ENCODE measurements around the gene TBCK.

Gene TBCK

GRCh38 chr4:106109929-106110328, 206.1 kb downstream of the TBCK start:
- H3K9me3 Mint-ChIP-seq: peaks cover 51% of the 10 kb centered on the region

GRCh38 chr4:106105697-106106096, 210.3 kb downstream of the TBCK start:
- H3K27ac Mint-ChIP-seq: no peak overlapping the region
- H3K36me3 Mint-ChIP-seq (ENCODE audit: low read depth): peaks cover 76% of the 10 kb centered on the region
- H3K4me1 Mint-ChIP-seq (ENCODE audit: low read depth): no peaks in the 10 kb centered on the region
- no peak overlapping the region for H3K4me3 Mint-ChIP-seq
- H3K9me3 Mint-ChIP-seq: peaks cover 27% of the 10 kb centered on the region
- no peaks in the 10 kb centered on the region for H3K27me3 Mint-ChIP-seq

More at GRCh38 chr4:106109929-106110328, 206.1 kb downstream of the TBCK start:
- peaks cover 94% of the 10 kb centered on the region for H3K36me3 Mint-ChIP-seq (ENCODE audit: low read depth)
- no peak overlapping the region for H3K27ac Mint-ChIP-seq
- H3K27me3 Mint-ChIP-seq: no peaks in the 10 kb centered on the region
- no peaks in the 10 kb centered on the region for H3K4me1 Mint-ChIP-seq (ENCODE audit: low read depth)
- H3K4me3 Mint-ChIP-seq: no peak overlapping the region

GRCh38 chr4:106104276-106104675, 211.7 kb downstream of the TBCK start:
- no peaks in the 10 kb centered on the region for H3K4me1 Mint-ChIP-seq (ENCODE audit: low read depth)
- peaks cover 16% of the 10 kb centered on the region for H3K9me3 Mint-ChIP-seq
- H3K27ac Mint-ChIP-seq: no peak overlapping the region
- no peak overlapping the region for H3K4me3 Mint-ChIP-seq
- peaks cover 74% of the 10 kb centered on the region for H3K36me3 Mint-ChIP-seq (ENCODE audit: low read depth)
- no peaks in the 10 kb centered on the region for H3K27me3 Mint-ChIP-seq

GRCh38 chr4:106096454-106096853, 219.6 kb downstream of the TBCK start:
- H3K27me3 Mint-ChIP-seq: no peaks in the 10 kb centered on the region
- H3K27ac Mint-ChIP-seq: no peak overlapping the region
- H3K4me3 Mint-ChIP-seq: no peak overlapping the region

DNA sequence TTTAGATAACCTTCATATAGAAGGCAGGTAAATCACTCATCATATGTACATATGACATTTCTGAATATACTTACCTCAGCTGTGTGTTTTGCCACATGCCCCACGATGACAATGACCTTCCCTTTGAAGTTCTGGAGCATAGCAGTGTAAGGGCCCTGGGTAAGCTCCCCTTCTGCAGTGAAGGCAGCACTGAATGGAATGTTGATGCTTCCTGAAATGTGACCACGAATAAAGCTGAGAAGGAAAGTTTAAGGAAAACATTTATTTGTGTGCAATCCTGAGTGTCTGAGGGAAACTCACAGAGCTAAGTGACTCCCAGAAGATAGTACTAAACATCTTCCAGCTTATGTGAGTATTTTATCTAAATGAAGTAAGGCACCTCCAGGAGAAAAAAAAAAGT, 220.6 kb downstream of the TBCK start:
- peaks cover 13% of the 10 kb centered on the region for H3K9me3 Mint-ChIP-seq
- H3K27ac Mint-ChIP-seq: no peak overlapping the region
- H3K36me3 Mint-ChIP-seq (ENCODE audit: low read depth): peaks cover 70% of the 10 kb centered on the region
- H3K4me1 Mint-ChIP-seq (ENCODE audit: low read depth): no peaks in the 10 kb centered on the region
- no peaks in the 10 kb centered on the region for H3K27me3 Mint-ChIP-seq
- H3K4me3 Mint-ChIP-seq: no peak overlapping the region

More at GRCh38 chr4:106096454-106096853, 219.6 kb downstream of the TBCK start:
- no peaks in the 10 kb centered on the region for H3K4me1 Mint-ChIP-seq (ENCODE audit: low read depth)
- H3K36me3 Mint-ChIP-seq (ENCODE audit: low read depth): peaks cover 67% of the 10 kb centered on the region
- H3K9me3 Mint-ChIP-seq: peaks cover 5% of the 10 kb centered on the region

GRCh38 chr4:106092361-106093040, 223.5 kb downstream of the TBCK start:
- H3K4me1 Mint-ChIP-seq (ENCODE audit: low read depth): no peaks in the 10 kb centered on the region
- peaks cover 81% of the 10 kb centered on the region for H3K36me3 Mint-ChIP-seq (ENCODE audit: low read depth)
- H3K4me3 Mint-ChIP-seq: no peak overlapping the region
- H3K9me3 Mint-ChIP-seq: peaks cover 14% of the 10 kb centered on the region
- no peaks in the 10 kb centered on the region for H3K27me3 Mint-ChIP-seq
- no peak overlapping the region for H3K27ac Mint-ChIP-seq

DNA sequence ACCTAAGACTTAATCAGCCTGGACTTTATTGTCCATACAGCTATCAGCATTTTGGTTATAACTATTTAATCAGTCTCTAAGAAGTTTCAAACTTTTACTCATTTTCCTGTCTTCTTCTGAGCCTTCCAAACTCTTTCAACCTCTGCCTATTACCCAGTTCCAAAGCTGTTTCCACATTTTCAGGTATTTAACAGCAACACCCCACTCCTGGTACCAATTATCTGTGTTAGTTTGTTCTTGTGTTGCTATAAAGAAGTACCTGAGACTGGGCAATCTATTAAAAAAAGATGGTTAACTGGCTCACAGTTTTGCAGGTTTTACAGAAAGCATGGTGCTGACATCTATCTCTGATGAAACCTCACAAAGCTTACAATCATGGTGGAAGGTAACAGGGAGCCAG, 225.2 kb downstream of the TBCK start:
- Mint-ChIP-seq H3K4me1 (ENCODE audit: low read depth) (no peaks in the 10 kb centered on the region), H3K9me3 (peaks cover 19% of the 10 kb centered on the region), H3K4me3 (no peak overlapping the region), H3K27me3 (no peaks in the 10 kb centered on the region), H3K36me3 (ENCODE audit: low read depth) (peaks cover 89% of the 10 kb centered on the region), H3K27ac (no peak overlapping the region)

DNA sequence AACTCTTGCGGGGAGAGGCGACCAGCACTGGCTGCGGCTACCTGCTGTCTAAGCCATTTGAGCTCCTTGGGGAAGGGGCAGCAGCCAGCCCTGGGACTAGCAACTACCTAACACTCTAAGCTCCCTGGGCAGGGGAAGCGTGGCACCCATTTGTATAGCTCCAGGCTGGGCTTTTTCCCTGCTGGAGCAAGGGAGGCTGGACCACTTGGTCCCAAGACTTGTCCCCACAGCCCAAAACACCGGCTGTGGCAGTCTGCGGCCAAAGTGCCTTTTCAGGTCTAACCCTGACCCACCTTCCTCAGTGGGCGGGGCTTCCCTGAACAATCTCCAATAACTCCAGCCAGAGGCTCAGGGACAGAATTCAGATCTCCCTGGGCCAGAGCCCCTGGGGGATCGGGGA, 232.9 kb downstream of the TBCK start:
- H3K4me3 Mint-ChIP-seq: no peak overlapping the region
- H3K27ac Mint-ChIP-seq: no peak overlapping the region
- H3K36me3 Mint-ChIP-seq (ENCODE audit: low read depth): peaks cover 94% of the 10 kb centered on the region
- no peaks in the 10 kb centered on the region for H3K4me1 Mint-ChIP-seq (ENCODE audit: low read depth)
- peaks cover 45% of the 10 kb centered on the region for H3K9me3 Mint-ChIP-seq
- no peaks in the 10 kb centered on the region for H3K27me3 Mint-ChIP-seq

- no peaks in the 10 kb centered on the region for H3K27me3 Mint-ChIP-seq
- no peak overlapping the region for H3K4me3 Mint-ChIP-seq
- peaks cover 52% of the 10 kb centered on the region for H3K9me3 Mint-ChIP-seq
- H3K27ac Mint-ChIP-seq: no peak overlapping the region
- no peaks in the 10 kb centered on the region for H3K4me1 Mint-ChIP-seq (ENCODE audit: low read depth)
- H3K36me3 Mint-ChIP-seq (ENCODE audit: low read depth): peaks cover 91% of the 10 kb centered on the region
Observed at GRCh38 chr4:106080376-106080775, 235.6 kb downstream of the TBCK start.

DNA sequence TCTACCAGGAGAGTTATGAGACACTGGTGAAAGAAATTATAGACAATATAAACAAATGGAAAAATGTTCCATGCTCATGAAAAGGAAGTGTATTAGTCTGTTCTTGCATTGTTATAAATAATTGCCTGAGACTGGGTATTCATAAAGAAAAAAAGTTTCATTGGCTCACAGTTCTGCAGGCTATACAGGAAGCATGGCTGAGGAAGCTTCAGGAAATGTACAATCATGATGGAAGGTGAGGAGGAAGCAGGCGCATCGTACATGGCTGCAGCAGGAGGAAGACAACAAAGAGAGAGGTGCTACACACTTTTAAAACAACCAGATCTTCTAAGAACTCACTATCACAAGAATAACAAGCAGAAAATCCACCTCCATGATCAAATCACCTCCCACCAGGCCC, 236.4 kb downstream of the TBCK start:
- no peak overlapping the region for H3K27ac Mint-ChIP-seq
- no peaks in the 10 kb centered on the region for H3K27me3 Mint-ChIP-seq
- peaks cover 90% of the 10 kb centered on the region for H3K36me3 Mint-ChIP-seq (ENCODE audit: low read depth)
- no peak overlapping the region for H3K4me3 Mint-ChIP-seq
- peaks cover 55% of the 10 kb centered on the region for H3K9me3 Mint-ChIP-seq
- no peaks in the 10 kb centered on the region for H3K4me1 Mint-ChIP-seq (ENCODE audit: low read depth)

DNA sequence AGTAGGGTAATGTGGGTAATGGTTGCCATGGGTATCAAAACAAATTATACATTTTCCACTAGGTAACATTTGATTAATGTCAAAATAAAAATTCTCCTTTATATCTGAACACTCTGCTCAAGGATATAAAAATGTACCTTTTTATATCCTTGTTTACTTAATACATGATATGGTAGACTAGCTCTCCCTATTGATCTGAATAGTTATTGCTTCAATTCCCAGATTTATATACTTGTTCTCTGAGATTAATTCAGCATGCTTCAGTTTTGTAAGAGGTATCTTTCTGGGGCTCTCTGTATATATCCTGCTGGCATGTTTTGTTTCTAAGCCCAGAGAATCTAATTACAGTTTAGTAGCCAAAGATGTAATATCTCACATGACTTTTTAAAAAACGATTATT, 251.0 kb downstream of the TBCK start:
- no peak overlapping the region for H3K4me3 Mint-ChIP-seq
- H3K4me1 Mint-ChIP-seq (ENCODE audit: low read depth): no peaks in the 10 kb centered on the region
- no peak overlapping the region for H3K27ac Mint-ChIP-seq
- peaks cover 15% of the 10 kb centered on the region for H3K36me3 Mint-ChIP-seq (ENCODE audit: low read depth)
- no peaks in the 10 kb centered on the region for H3K27me3 Mint-ChIP-seq
- no peaks in the 10 kb centered on the region for H3K9me3 Mint-ChIP-seq

GRCh38 chr4:106063009-106063408, 253.0 kb downstream of the TBCK start:
- H3K4me3 Mint-ChIP-seq: no peak overlapping the region
- H3K27ac Mint-ChIP-seq: no peak overlapping the region
- no peaks in the 10 kb centered on the region for H3K4me1 Mint-ChIP-seq (ENCODE audit: low read depth)
- H3K9me3 Mint-ChIP-seq: no peaks in the 10 kb centered on the region
- H3K36me3 Mint-ChIP-seq (ENCODE audit: low read depth): peaks cover 11% of the 10 kb centered on the region
- H3K27me3 Mint-ChIP-seq: no peaks in the 10 kb centered on the region

- no peak overlapping the region for H3K4me3 Mint-ChIP-seq
- H3K36me3 Mint-ChIP-seq (ENCODE audit: low read depth): peaks cover 11% of the 10 kb centered on the region
- H3K4me1 Mint-ChIP-seq (ENCODE audit: low read depth): no peaks in the 10 kb centered on the region
- no peaks in the 10 kb centered on the region for H3K27me3 Mint-ChIP-seq
- no peaks in the 10 kb centered on the region for H3K9me3 Mint-ChIP-seq
- no peak overlapping the region for H3K27ac Mint-ChIP-seq
Observed at GRCh38 chr4:106062452-106062875, 253.5 kb downstream of the TBCK start.

DNA sequence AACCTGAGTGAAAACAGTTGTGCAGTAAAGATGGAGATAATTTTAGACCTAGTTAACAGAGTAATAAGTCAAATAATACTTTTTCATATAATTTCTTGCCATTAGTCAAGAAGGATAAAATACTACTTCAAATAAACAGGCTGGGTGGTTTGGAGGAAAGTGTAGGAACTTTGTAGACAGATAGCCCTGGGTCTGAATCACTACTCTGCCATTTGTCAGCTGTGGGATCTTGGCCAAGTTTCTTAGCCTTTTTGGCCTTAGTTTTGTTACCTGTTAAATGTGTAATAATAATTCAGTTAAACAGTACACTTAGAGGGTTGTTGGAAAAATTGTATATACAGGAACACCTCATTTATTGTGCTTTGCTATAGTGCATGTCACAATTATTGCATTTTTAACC, 257.1 kb downstream of the TBCK start:
- H3K27ac Mint-ChIP-seq: no peak overlapping the region
- no peaks in the 10 kb centered on the region for H3K27me3 Mint-ChIP-seq
- peaks cover 11% of the 10 kb centered on the region for H3K36me3 Mint-ChIP-seq (ENCODE audit: low read depth)
- H3K9me3 Mint-ChIP-seq: no peaks in the 10 kb centered on the region
- no peaks in the 10 kb centered on the region for H3K4me1 Mint-ChIP-seq (ENCODE audit: low read depth)
- no peak overlapping the region for H3K4me3 Mint-ChIP-seq

GRCh38 chr4:106056914-106057313, 259.1 kb downstream of the TBCK start:
- no peaks in the 10 kb centered on the region for H3K9me3 Mint-ChIP-seq
- H3K4me3 Mint-ChIP-seq: no peak overlapping the region
- peaks cover 4% of the 10 kb centered on the region for H3K36me3 Mint-ChIP-seq (ENCODE audit: low read depth)
- H3K27ac Mint-ChIP-seq: no peak overlapping the region
- H3K4me1 Mint-ChIP-seq (ENCODE audit: low read depth): no peaks in the 10 kb centered on the region
- no peaks in the 10 kb centered on the region for H3K27me3 Mint-ChIP-seq

DNA sequence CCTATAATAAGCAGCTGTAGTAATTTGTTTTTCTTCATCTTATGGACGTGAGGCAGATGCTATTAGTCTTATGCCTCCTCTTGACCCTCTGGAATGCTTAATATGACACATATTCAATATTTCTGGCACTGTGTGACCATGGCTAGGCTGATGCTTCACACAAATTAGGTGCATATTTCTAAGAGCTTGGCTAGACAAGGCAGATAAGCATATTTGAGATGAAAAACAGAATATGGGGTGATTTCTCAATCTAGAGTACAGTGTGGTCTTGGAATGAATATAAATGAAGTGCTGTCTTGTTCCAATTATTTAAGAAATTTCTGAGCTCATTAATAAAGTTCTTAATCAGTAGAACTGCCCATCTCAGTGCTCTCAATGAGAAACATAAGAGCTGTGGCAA, 264.5 kb downstream of the TBCK start:
- H3K4me3 Mint-ChIP-seq: no peak overlapping the region
- no peak overlapping the region for H3K27ac Mint-ChIP-seq
- no peaks in the 10 kb centered on the region for H3K4me1 Mint-ChIP-seq (ENCODE audit: low read depth)

More for the DNA sequence above, 264.5 kb downstream of the TBCK start:
- Mint-ChIP-seq H3K36me3 (ENCODE audit: low read depth) (peaks cover 8% of the 10 kb centered on the region), H3K27me3 (no peaks in the 10 kb centered on the region), H3K9me3 (no peaks in the 10 kb centered on the region)

Data from stimulated activated naive CD8-positive, alpha-beta T cell treated with anti-CD3 and anti-CD28 coated beads, Interleukin-15, Interleukin-2, amounts not matched to agents 100 ng/mL and 50 ng/mL, for 24 hours (primary cell).